ENCODE data around the gene SNX25.

- TF ChIP-seq, protein P1, sequence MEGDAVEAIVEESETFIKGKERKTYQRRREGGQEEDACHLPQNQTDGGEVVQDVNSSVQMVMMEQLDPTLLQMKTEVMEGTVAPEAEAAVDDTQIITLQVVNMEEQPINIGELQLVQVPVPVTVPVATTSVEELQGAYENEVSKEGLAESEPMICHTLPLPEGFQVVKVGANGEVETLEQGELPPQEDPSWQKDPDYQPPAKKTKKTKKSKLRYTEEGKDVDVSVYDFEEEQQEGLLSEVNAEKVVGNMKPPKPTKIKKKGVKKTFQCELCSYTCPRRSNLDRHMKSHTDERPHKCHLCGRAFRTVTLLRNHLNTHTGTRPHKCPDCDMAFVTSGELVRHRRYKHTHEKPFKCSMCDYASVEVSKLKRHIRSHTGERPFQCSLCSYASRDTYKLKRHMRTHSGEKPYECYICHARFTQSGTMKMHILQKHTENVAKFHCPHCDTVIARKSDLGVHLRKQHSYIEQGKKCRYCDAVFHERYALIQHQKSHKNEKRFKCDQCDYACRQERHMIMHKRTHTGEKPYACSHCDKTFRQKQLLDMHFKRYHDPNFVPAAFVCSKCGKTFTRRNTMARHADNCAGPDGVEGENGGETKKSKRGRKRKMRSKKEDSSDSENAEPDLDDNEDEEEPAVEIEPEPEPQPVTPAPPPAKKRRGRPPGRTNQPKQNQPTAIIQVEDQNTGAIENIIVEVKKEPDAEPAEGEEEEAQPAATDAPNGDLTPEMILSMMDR (IDR thresholded peaks at IDR 0.05), result no peak
- TF ChIP-seq POLR2A (IDR thresholded peaks at IDR 0.05), result no peak
Observed at GRCh38 chr4:185351691-185352090, 142.3 kb downstream of the SNX25 start.
